Fibroblast of lung (primary cell): ENCODE data around the gene GALNT7. TPM values are rescaled to one million over a fixed set of nuclear protein-coding genes. Genes with fewer than 3 reads are reported as not detected.

Source experiments
- DNase-seq, 2 donors: peaks; one replicate each; pipeline versions ENCODE4 v3.0.0 to v3.0.0-alpha.2; 2010; ENCODE audit warnings: low read depth in 2 of 2
- H2AFZ ChIP-seq: 2 replicates; pipeline ENCODE4 v1.5.1; 2012; ENCODE audit warnings: low read length, control low read depth, inconsistent platforms
- H3K27ac ChIP-seq: 2 replicates; pipeline ENCODE4 v1.5.1; 2011; ENCODE audit warnings: low read length, control low read depth; ENCODE audit not compliant: insufficient read depth
- H3K27me3 ChIP-seq: 2 replicates; pipeline ENCODE4 v1.5.1; 2011; ENCODE audit warnings: mild to moderate bottlenecking, low read length; ENCODE audit not compliant: control insufficient read depth, insufficient read depth
- H3K36me3 ChIP-seq: 2 replicates; pipeline ENCODE4 v1.5.1; 2011; ENCODE audit warnings: low read length; ENCODE audit not compliant: control insufficient read depth, insufficient read depth
- H3K4me1 ChIP-seq: 2 replicates; pipeline ENCODE4 v1.5.1; 2011; ENCODE audit warnings: low read length; ENCODE audit not compliant: control insufficient read depth, insufficient read depth; ENCODE audit errors: extremely low read depth
- H3K4me2 ChIP-seq: 2 replicates; pipeline ENCODE4 v1.5.1; 2011; ENCODE audit warnings: low read length, control low read depth; ENCODE audit not compliant: insufficient read depth; ENCODE audit errors: extremely low read depth
- H3K4me3 ChIP-seq, 4 experiments: fragments of 200-600 bp in 1 of 4; sonication (generic) in 1 of 4; replicated peaks in 1 of 4; 2 replicates each; pipeline ENCODE4 v1.5.1; 2011 to 2016; ENCODE audit warnings: low read length in 4 of 4, low read depth in 3 of 4, mild to moderate bottlenecking in 3 of 4, control low read depth in 2 of 4, inconsistent platforms in 1 of 4, mixed read lengths in 1 of 4; ENCODE audit not compliant: insufficient read depth in 1 of 4; ENCODE audit errors: control extremely low read depth in 1 of 4
- H3K79me2 ChIP-seq: 2 replicates; pipeline ENCODE4 v1.5.1; 2012; ENCODE audit warnings: mild to moderate bottlenecking, low read length, inconsistent platforms; ENCODE audit not compliant: control insufficient read depth, insufficient read depth
- H3K9ac ChIP-seq: 2 replicates; pipeline ENCODE4 v1.5.1; 2011; ENCODE audit warnings: mild to moderate bottlenecking, low read length, control low read depth; ENCODE audit not compliant: insufficient read depth
- H3K9me3 ChIP-seq: 2 replicates; pipeline ENCODE4 v1.5.1; 2012; ENCODE audit warnings: low read depth, low read length; ENCODE audit not compliant: control insufficient read depth, insufficient read depth
- H4K20me1 ChIP-seq: 2 replicates; pipeline ENCODE4 v1.5.1; 2011; ENCODE audit warnings: low read length; ENCODE audit not compliant: control insufficient read depth, insufficient read depth; ENCODE audit errors: extremely low read depth
- CTCF ChIP-seq, 2 donors: IDR thresholded peaks in 1 of 2; conservative IDR thresholded peaks in 1 of 2; 1 replicate in 1 of 2; 2 replicates in 1 of 2; pipeline ENCODE4 v1.5.1; 2011 to 2012; ENCODE audit warnings: low read length in 2 of 2, control low read depth in 1 of 2, inconsistent platforms in 1 of 2, low read depth in 1 of 2, mild to moderate bottlenecking in 1 of 2
- EZH2 ChIP-seq: IDR thresholded peaks from 2 replicates; pipeline ENCODE4 v1.5.1; 2012; ENCODE audit warnings: low read length, control low read depth, mild to moderate bottlenecking; ENCODE audit errors: missing control alignments
- polyA plus RNA-seq, 2 donors: library from polyadenylated mRNA; depleted of rRNA in 1 of 2; stranded (reverse) in 1 of 2; unstranded in 1 of 2; fragments of >200 nt; gene quantifications; 2 replicates each; pipeline ENCODE4 v1.2.1, GENCODE V29; 2011 to 2012; ENCODE audit warnings: missing spikeins in 1 of 2
- total RNA-seq: library from RNA; depleted of rRNA; stranded (reverse); fragments of >200 nt; gene quantifications from 2 replicates; pipeline ENCODE4 v1.2.1, GENCODE V29; 2014

GALNT7 gene
- total and polyA plus RNA-seq, 2 donors (not counting 1 experiment from before 2014, with no cell fraction given), result 40.4 to 45.4 TPM

GRCh38 chr4:173240696-173241095, 72.1 kb downstream of the GALNT7 start:
- Histone ChIP-seq H3K4me3 (no peak overlapping the region), H3K4me1 (peaks cover 5% of the 10 kb centered on the region), H2AFZ (no peak overlapping the region), H3K4me2 (no peak overlapping the region), H3K27ac (no peak overlapping the region), H3K36me3 (no peaks in the 10 kb centered on the region), H4K20me1 (no peaks in the 10 kb centered on the region), H3K79me2 (no peaks in the 10 kb centered on the region), H3K27me3 (no peaks in the 10 kb centered on the region), H3K9ac (no peak overlapping the region), H3K9me3 (no peaks in the 10 kb centered on the region)
- TF ChIP-seq CTCF (conservative IDR thresholded peaks at IDR 0.05 in 1 of 2, IDR thresholded peaks at IDR 0.05 in 1 of 2; ENCODE audit: low read depth in 1 of 2, low read length in 2 of 2) (no peak), EZH2 (no peak)
- DNase-seq, result no peak

DNA sequence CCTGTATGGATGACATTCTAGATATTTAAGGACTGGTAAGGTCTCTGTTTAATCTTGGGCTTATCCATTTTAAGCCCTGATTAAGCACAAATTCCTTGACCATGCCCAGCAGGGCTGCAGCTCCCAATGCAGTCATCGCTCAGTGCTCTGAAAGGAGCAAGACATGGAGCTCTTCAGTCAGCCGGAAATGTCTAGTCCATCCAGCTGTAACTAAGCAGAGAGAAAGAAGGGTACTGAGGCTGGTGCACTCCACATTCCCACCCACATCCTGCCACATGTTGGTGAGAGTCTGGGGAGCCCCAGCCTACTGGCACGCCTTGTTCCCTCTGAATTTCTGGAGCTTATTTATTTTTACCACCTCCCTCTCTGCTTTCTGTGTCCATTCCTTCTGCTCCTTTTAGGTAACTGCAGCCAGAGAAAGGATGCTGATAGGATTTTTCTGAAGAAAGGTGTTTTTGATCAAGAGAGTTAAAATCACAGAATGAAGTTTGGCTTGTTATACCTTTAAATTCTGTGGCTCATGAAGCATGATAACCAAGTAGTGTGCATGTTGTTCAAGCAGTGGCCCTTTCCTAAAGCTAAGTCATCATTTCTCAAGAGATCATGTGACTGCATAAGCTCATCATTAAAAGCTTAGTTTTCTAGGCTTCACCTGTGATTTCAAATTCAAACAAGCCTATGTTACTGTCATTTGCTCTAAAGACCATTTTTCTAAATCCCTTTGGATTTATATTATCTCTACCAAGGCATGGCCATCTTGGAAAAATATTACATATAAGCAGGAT, 74.0 kb downstream of the GALNT7 start:
- no peak for DNase-seq
- H3K4me3 ChIP-seq, result no peak overlapping the region
- no peak overlapping the region for H3K9ac ChIP-seq
- no peaks in the 10 kb centered on the region for H3K36me3 ChIP-seq
- peaks cover 3% of the 10 kb centered on the region for H3K4me1 ChIP-seq
- H3K9me3 ChIP-seq, result no peaks in the 10 kb centered on the region
- TF ChIP-seq CTCF (conservative IDR thresholded peaks at IDR 0.05 in 1 of 2, IDR thresholded peaks at IDR 0.05 in 1 of 2; ENCODE audit: low read depth in 1 of 2, low read length in 2 of 2) (no peak), EZH2 (no peak)
- no peaks in the 10 kb centered on the region for H3K79me2 ChIP-seq
- H3K27ac ChIP-seq, result no peak overlapping the region
- no peaks in the 10 kb centered on the region for H3K27me3 ChIP-seq
- no peaks in the 10 kb centered on the region for H4K20me1 ChIP-seq
- no peak overlapping the region for H3K4me2 ChIP-seq
- H2AFZ ChIP-seq, result no peak overlapping the region

DNA sequence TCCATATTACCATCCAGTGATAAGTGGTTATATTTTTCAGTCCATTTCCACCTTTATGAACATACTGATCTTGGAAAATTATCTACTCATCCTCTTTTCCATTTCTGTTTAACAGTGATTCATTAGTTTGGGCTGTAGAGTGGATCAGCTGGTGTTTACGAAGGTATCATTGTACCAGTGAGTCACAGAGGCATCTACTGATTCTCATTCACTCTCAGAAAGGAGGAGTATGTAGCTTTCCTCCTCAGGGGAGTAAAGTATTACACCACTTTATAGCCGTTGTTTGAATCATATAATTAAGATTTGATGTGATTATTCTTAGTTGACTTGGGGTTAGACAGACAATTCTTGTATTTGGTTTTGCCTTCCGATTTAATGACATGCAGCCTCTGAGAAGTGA, 74.7 kb downstream of the GALNT7 start:
- peak; percentile 36 to 87 for DNase-seq
- TF ChIP-seq CTCF (conservative IDR thresholded peaks at IDR 0.05 in 1 of 2, IDR thresholded peaks at IDR 0.05 in 1 of 2; ENCODE audit: low read depth in 1 of 2, low read length in 2 of 2), result no peak
- H3K4me2 ChIP-seq, result no peak overlapping the region
- H3K4me3 ChIP-seq, result no peak overlapping the region
- no peaks in the 10 kb centered on the region for H3K27me3 ChIP-seq
- no peaks in the 10 kb centered on the region for H3K9me3 ChIP-seq
- H3K27ac ChIP-seq, result no peak overlapping the region
- no peaks in the 10 kb centered on the region for H3K36me3 ChIP-seq
- no peak overlapping the region for H2AFZ ChIP-seq
- no peak overlapping the region for H3K9ac ChIP-seq
- peaks cover 3% of the 10 kb centered on the region for H3K4me1 ChIP-seq
- no peaks in the 10 kb centered on the region for H3K79me2 ChIP-seq
- no peaks in the 10 kb centered on the region for H4K20me1 ChIP-seq
